Measurements from ENCODE around the gene PTPN21.

Gene PTPN21

GRCh38 chr14:88568196-88568595, 13.4 kb upstream of the PTPN21 start:
- H3K4me3 ChIP-seq (ENCODE audit: low read length), result no peak overlapping the region
- DNase-seq (ENCODE audit: low read depth), result no peak
- no peak for TF ChIP-seq CTCF (IDR thresholded peaks at IDR 0.05; ENCODE audit: insufficient read depth, low read depth, low read length, missing control alignments)

- TF ChIP-seq CTCF (IDR thresholded peaks at IDR 0.05; ENCODE audit: insufficient read depth, low read depth, low read length, missing control alignments), result no peak
- DNase-seq (ENCODE audit: low read depth), result no peak
- no peak overlapping the region for H3K4me3 ChIP-seq (ENCODE audit: low read length)
Observed at GRCh38 chr14:88565427-88565826, 10.6 kb upstream of the PTPN21 start.

GRCh38 chr14:88563845-88564244, 9.0 kb upstream of the PTPN21 start:
- TF ChIP-seq CTCF (IDR thresholded peaks at IDR 0.05; ENCODE audit: insufficient read depth, low read depth, low read length, missing control alignments), result no peak
- peak overlapping the region; percentile 50 for H3K4me3 ChIP-seq (ENCODE audit: low read length)
- DNase-seq (ENCODE audit: low read depth), result no peak

- no peak for TF ChIP-seq CTCF (IDR thresholded peaks at IDR 0.05; ENCODE audit: insufficient read depth, low read depth, low read length, missing control alignments)
- peak; percentile 88 for DNase-seq (ENCODE audit: low read depth)
- peak within 1 kb of the TSS; percentile 50 for H3K4me3 ChIP-seq (ENCODE audit: low read length)
Observed at GRCh38 chr14:88562831-88563686, 8.3 kb upstream of the PTPN21 start, which contains the start of gene ZC3H14. ZC3H14 (plus strand) TSS chr14:88563037; CDS start chr14:88563134, 97 bp downstream.

- TF ChIP-seq CTCF (IDR thresholded peaks at IDR 0.05; ENCODE audit: insufficient read depth, low read depth, low read length, missing control alignments), result no peak
- peak overlapping the region; percentile 50 for H3K4me3 ChIP-seq (ENCODE audit: low read length)
- DNase-seq (ENCODE audit: low read depth), result no peak
Observed at GRCh38 chr14:88562532-88562830, 7.7 kb upstream of the PTPN21 start.

GRCh38 chr14:88559852-88560251, 5.0 kb upstream of the PTPN21 start:
- peak; percentile 51 for TF ChIP-seq CTCF (IDR thresholded peaks at IDR 0.05; ENCODE audit: insufficient read depth, low read depth, low read length, missing control alignments)
- DNase-seq (ENCODE audit: low read depth), result peak; percentile 36
- H3K4me3 ChIP-seq (ENCODE audit: low read length), result no peak overlapping the region

GRCh38 chr14:88556581-88556980, 1.8 kb upstream of the PTPN21 start:
- TF ChIP-seq CTCF (IDR thresholded peaks at IDR 0.05; ENCODE audit: insufficient read depth, low read depth, low read length, missing control alignments), result no peak
- no peak for DNase-seq (ENCODE audit: low read depth)

More at GRCh38 chr14:88556581-88556980, 1.8 kb upstream of the PTPN21 start:
- no peak overlapping the region for H3K4me3 ChIP-seq (ENCODE audit: low read length)

Data from epithelial cell of esophagus (primary cell).